ENCODE results near the gene OR8J3. TPM values are rescaled to one million over a fixed set of nuclear protein-coding genes. Genes with fewer than 3 reads are reported as not detected.

OR8J3 gene, protein sequence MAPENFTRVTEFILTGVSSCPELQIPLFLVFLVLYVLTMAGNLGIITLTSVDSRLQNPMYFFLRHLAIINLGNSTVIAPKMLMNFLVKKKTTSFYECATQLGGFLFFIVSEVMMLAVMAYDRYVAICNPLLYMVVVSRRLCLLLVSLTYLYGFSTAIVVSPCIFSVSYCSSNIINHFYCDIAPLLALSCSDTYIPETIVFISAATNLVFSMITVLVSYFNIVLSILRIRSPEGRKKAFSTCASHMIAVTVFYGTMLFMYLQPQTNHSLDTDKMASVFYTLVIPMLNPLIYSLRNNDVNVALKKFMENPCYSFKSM
- not detected in 2 replicates for total RNA-seq

DNA sequence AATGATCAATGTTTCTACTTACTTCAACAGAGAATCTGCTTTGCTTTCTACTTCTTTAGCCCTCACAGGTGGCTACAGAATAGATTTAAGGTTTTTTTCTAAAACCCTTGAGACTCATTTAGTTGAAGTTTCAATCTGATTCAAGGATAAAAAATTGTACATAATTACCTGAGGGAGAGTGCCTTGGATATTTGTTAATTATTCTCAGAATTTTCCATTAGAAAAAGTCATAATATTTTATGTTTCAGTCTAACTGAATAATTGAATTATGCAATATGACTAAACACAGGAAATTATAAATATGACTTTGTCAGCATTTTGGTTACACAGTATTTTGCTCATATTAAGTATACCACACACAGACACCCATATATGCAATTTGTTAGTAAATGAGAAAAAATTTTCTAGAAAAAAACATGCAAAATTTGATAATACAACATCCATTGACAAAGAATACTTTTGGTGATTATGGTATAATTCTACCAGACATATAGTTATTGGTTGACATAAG lies at the start of gene OR8J3:
Gene OR8J3, minus strand, starts transcription at position 51 of the 511 bp plus-strand sequence. CDS start 2,483 bp downstream, outside the sequence.

DNA sequence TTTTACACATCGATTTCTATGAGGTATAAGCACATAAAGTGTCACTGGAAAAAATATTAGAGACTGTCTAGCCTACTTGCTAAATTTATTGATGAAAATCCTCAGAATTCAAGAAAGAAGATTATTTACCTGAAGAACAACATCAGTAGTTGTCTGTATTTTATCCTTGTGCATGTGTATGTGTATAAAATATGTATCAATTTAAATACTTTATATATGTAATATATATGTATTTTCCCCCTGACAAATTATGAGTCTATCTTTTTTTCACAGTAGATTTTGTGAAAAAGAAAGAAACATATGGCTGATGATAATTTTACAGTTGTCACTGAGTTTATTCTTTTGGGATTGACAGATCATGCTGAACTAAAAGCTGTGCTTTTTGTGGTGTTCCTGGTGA lies 36.3 kb upstream of the OR8J3 start, which contains the start of gene OR5J2:
Gene OR5J2, plus strand, starts transcription at position 301 of the 400 bp plus-strand sequence. Its CDS starts 0 bp downstream, at position 301.

DNA sequence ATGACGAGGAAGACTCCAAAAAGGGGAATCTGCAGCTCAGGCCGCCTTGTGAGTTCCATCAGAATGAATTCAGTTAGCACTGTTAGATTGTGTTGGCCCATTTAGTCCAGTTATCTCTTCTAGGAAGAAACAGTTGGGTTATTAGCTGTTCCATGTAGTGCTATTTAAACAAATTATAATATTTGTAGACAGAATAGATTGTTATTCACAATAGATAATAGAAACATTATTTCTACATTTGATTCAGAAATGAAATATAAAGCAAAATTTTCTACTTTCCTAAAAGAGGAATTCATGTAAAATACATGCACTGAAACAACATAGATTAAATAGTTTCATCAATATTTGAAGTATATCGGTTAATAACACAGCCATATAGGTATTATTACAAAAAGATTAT lies 20.2 kb upstream of the OR8J3 start, which contains the start of gene OR8K5:
Gene OR8K5, minus strand, starts transcription at position 101 of the 400 bp plus-strand sequence. Its CDS starts 0 bp downstream, at position 101.

DNA sequence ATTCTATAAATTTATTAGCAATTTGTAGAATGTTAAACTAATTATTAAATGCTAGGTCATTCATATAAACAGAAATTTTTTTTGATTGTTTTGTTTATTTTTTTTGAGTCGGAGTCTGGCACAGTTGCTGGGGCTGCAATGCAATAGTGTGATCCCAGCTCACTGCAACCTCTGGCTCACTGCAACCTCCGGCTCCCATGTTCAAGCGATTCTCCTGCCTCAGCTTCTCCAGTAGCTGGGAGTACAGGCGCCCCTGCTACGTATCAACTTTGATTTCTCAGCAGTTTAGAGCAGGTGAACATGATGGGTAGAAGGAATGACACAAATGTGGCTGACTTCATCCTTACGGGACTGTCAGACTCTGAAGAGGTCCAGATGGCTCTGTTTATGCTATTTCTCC lies 17.9 kb downstream of the OR8J3 start, which contains the start of gene OR8H3:
Gene OR8H3, plus strand, starts transcription at position 301 of the 400 bp plus-strand sequence. Its CDS starts 0 bp downstream, at position 301.

DNA sequence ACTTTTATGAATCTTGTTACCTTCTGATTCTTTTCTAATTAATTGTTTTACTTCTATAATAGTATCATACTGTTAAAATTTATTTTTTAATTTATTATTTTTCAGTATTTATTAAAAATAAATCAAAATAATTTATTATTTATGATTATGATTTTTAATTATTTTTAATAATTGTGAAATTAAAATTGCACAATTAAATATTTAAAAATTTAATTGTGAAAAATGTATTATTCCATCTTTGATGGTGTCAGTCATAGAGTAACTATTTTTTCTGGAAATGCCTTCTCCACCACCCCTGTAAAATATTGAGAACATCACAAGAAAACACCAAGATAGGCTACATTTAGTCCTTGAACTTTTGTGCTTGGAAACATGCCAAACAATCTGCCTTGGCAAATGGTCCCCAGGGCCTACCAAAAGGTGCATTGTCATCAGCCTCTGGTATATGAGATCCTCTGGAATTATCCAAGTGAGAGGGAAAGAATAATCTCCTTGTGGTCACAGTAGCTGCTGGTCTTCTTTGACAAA lies 36.7 kb downstream of the OR8J3 start, which contains the start of gene OR8H2:
Gene OR8H2, plus strand, starts transcription at position 478 of the 528 bp plus-strand sequence. CDS start 1,356 bp downstream, outside the sequence.

DNA sequence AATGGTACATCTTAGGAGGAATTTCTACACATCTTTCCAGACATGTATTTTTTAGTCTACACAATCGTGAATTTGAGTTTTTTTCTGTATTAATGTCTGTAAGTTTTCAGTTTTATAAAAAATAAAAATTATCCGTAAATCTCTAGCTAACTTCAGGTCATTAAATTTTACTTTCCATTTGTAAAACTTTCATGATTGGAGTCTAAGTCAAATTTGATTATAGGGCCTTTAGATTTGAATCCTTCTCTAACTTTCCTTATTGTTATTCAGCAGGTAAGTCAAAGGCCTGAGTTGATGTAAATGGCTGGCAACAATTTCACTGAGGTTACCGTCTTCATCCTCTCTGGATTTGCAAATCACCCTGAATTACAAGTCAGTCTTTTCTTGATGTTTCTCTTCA lies 47.0 kb downstream of the OR8J3 start, which contains the start of gene OR8I2:
Gene OR8I2, plus strand, starts transcription at position 301 of the 400 bp plus-strand sequence. Its CDS starts 0 bp downstream, at position 301.

Other genes starting within 250 kb of the OR8J3 start
- gene OR5W2, start 225.6 kb downstream of the OR8J3 start, total RNA-seq, result not detected in 2 replicates
- not detected in 2 replicates for gene OR5I1, start 203.8 kb downstream of the OR8J3 start, total RNA-seq
- not detected in 2 replicates for gene OR10AG1, start 170.3 kb downstream of the OR8J3 start, total RNA-seq
- gene OR5F1, start 145.6 kb downstream of the OR8J3 start, total RNA-seq, result not detected in 2 replicates
- not detected in 2 replicates for gene OR5AS1, start 112.5 kb downstream of the OR8J3 start, total RNA-seq
- gene OR8I2, start 46.9 kb downstream of the OR8J3 start, total RNA-seq, result not detected in 2 replicates
- not detected in 2 replicates for gene OR8H2, start 36.5 kb downstream of the OR8J3 start, total RNA-seq
- not detected in 2 replicates for gene OR8H3, start 17.8 kb downstream of the OR8J3 start, total RNA-seq
- gene OR8K5, start 20.1 kb upstream of the OR8J3 start, total RNA-seq, result not detected in 2 replicates
- not detected in 2 replicates for gene OR5J2, start 36.4 kb upstream of the OR8J3 start, total RNA-seq
- not detected in 2 replicates for gene OR5T2, start 94.1 kb upstream of the OR8J3 start, total RNA-seq
- gene OR5T3, start 112.1 kb upstream of the OR8J3 start, total RNA-seq, result not detected in 2 replicates
- not detected in 2 replicates for gene OR5T1, start 134.0 kb upstream of the OR8J3 start, total RNA-seq
- gene OR8H1, start 152.1 kb upstream of the OR8J3 start, total RNA-seq, result not detected in 2 replicates
- not detected in 2 replicates for gene OR8K3, start 174.9 kb upstream of the OR8J3 start, total RNA-seq
- gene OR8K1, start 205.8 kb upstream of the OR8J3 start, total RNA-seq, result not detected in 2 replicates
- not detected in 2 replicates for gene OR8J1, start 214.1 kb upstream of the OR8J3 start, total RNA-seq
- gene OR8U1, start 235.4 kb upstream of the OR8J3 start, total RNA-seq, result not detected in 2 replicates